Lower leg skin (tissue), 4 donors: ENCODE measurements around the gene RPN1. TPM values are rescaled to one million over a fixed set of nuclear protein-coding genes. Genes with fewer than 3 reads are reported as not detected.
"Not testable (repeated sequence)": the region's sequence is repeated elsewhere in the genome, so short reads cannot be mapped to it uniquely, and the experiment has no call there.

ENCODE experiments used
- DNase-seq, 2 donors: peaks; one replicate each; pipeline ENCODE4 v3.0.0-alpha.2; 2019; ENCODE audit warnings: low spot score in 2 of 2
- H3K4me3 ChIP-seq: fragments of 200-600 bp; sonication (generic); 2 replicates; pipeline ENCODE4 v1.5.1; 2017; ENCODE audit warnings: mild to moderate bottlenecking, low read depth; ENCODE audit not compliant: poor library complexity, severe bottlenecking
- CTCF ChIP-seq, 3 donors: fragments of 450-650 bp; IDR thresholded peaks; one replicate each; pipeline ENCODE4 v1.5.1; 2016; ENCODE audit warnings: antibody characterized with exemption in 3 of 3, mild to moderate bottlenecking in 3 of 3, moderate library complexity in 2 of 3
- POLR2A ChIP-seq, 2 donors: fragments of 450-650 bp; IDR thresholded peaks; one replicate each; pipeline ENCODE4 v1.6.1; 2016 to 2017; ENCODE audit warnings: antibody characterized with exemption in 2 of 2, mild to moderate bottlenecking in 1 of 2, moderate library complexity in 1 of 2
- WGBS, 2 donors: methylation state at CpG; one replicate each; pipeline ENCODE4 v1.1.5; 2018; 5-methylcytosine and 5-hydroxymethylcytosine counted together
- intact Hi-C: fragments of 100-400 bp; cut with DNase I; formaldehyde crosslinking; loops from one replicate; pipeline ENCODE4 v1.15.0; 2023; ENCODE audit warnings: low total_unique reads
- total RNA-seq, 4 donors: library from RNA; depleted of rRNA; stranded (reverse); fragments of >200 nt; gene quantifications; one replicate each; pipeline ENCODE4 v1.1.0, GENCODE V29; 2016

The RPN1 gene
- total RNA-seq, 4 donors from 2014 or later = 99.9 to 173 (median 141) TPM

GRCh38 chr3:128655531-128655930 lies 4.9 kb upstream of the RPN1 start:
- DNase-seq = no peak
- TF ChIP-seq CTCF (IDR thresholded peaks at IDR 0.05) = no peak
- TF ChIP-seq POLR2A (IDR thresholded peaks at IDR 0.05) = no peak
- H3K4me3 ChIP-seq = no peak overlapping the region
- 70 to 87% methylated on average over 3 of the region's 3 CpGs for WGBS, 2 donors
- intact Hi-C loops = no loop called here

GRCh38 chr3:128653993-128654805 lies 3.6 kb upstream of the RPN1 start:
- intact Hi-C loops, DNase-seq, H3K4me3 ChIP-seq: not testable (repeated sequence)
- WGBS, 2 donors = 81% methylated on average over 24 of the region's 24 CpGs

GRCh38 chr3:128653383-128653992 lies 2.9 kb upstream of the RPN1 start:
- intact Hi-C loops, DNase-seq, H3K4me3 ChIP-seq: not testable (repeated sequence)
- 30 to 71% methylated on average over 18 to 37 of the region's 43 CpGs for WGBS, 2 donors

- H3K4me3 ChIP-seq = no peak overlapping the region
- no peak for DNase-seq
- intact Hi-C loops = no loop called here
- TF ChIP-seq CTCF (IDR thresholded peaks at IDR 0.05) (no peak), POLR2A (IDR thresholded peaks at IDR 0.05) (no peak)
- WGBS, 2 donors = 15 to 17% methylated on average over 8 of the region's 8 CpGs
Measured at GRCh38 chr3:128648940-128649663, 1.5 kb downstream of the RPN1 start.

GRCh38 chr3:128648402-128648801 lies 2.2 kb downstream of the RPN1 start:
- intact Hi-C loops = no loop called here
- 64 to 82% methylated on average over 4 of the region's 4 CpGs for WGBS, 2 donors

GRCh38 chr3:128647307-128647706 lies 3.3 kb downstream of the RPN1 start:
- no peak overlapping the region for H3K4me3 ChIP-seq
- DNase-seq = no peak
- intact Hi-C loops = no loop called here
- 79 to 88% methylated on average over 3 of the region's 3 CpGs for WGBS, 2 donors
- TF ChIP-seq POLR2A (IDR thresholded peaks at IDR 0.05) (no peak), CTCF (IDR thresholded peaks at IDR 0.05) (no peak)

More at GRCh38 chr3:128648402-128648801, 2.2 kb downstream of the RPN1 start:
- H3K4me3 ChIP-seq = no peak overlapping the region
- no peak for DNase-seq
- TF ChIP-seq POLR2A (IDR thresholded peaks at IDR 0.05) (no peak), CTCF (IDR thresholded peaks at IDR 0.05) (no peak)
